ENCODE data around the gene PSMB3.

DNA sequence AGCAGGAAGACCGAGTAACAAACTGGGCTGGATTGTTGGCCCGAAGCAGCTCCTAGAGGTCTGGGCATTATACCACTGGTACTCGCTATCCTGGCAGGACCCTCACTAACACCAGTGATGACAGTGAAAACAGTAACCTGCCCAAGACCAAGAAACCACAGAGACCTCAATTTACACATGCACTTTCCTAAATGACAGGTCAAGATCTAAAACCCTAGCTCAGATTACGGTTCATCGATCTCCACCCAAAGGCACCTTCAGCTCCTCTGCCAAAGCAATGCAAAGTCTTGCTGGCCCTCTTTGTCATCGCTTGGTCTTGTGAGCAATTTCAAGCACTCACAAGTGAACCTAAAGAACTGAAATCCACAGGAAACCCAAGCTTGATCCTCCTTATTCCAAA, 45.3 kb downstream of the PSMB3 start:
- TF ChIP-seq, protein P1, sequence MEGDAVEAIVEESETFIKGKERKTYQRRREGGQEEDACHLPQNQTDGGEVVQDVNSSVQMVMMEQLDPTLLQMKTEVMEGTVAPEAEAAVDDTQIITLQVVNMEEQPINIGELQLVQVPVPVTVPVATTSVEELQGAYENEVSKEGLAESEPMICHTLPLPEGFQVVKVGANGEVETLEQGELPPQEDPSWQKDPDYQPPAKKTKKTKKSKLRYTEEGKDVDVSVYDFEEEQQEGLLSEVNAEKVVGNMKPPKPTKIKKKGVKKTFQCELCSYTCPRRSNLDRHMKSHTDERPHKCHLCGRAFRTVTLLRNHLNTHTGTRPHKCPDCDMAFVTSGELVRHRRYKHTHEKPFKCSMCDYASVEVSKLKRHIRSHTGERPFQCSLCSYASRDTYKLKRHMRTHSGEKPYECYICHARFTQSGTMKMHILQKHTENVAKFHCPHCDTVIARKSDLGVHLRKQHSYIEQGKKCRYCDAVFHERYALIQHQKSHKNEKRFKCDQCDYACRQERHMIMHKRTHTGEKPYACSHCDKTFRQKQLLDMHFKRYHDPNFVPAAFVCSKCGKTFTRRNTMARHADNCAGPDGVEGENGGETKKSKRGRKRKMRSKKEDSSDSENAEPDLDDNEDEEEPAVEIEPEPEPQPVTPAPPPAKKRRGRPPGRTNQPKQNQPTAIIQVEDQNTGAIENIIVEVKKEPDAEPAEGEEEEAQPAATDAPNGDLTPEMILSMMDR (IDR thresholded peaks at IDR 0.05; ENCODE audit: borderline replicate concordance, extremely low read depth, low read length, poor library complexity, severe bottlenecking): no peak
- no peak for TF ChIP-seq EZH2 (IDR thresholded peaks at IDR 0.05; ENCODE audit: borderline replicate concordance, low read depth, low read length, severe bottlenecking)

Data from DND-41 (cell line).